NCI-H2171 treated with DMSO at 0.1 percent for 48 hours (cell line): Measurements from ENCODE around the gene MFAP2.

Experiments used
- DNase-seq: peaks from one replicate; lab custom pipeline; 2025; lab: John Stamatoyannopoulos, UW

MFAP2 gene

DNA sequence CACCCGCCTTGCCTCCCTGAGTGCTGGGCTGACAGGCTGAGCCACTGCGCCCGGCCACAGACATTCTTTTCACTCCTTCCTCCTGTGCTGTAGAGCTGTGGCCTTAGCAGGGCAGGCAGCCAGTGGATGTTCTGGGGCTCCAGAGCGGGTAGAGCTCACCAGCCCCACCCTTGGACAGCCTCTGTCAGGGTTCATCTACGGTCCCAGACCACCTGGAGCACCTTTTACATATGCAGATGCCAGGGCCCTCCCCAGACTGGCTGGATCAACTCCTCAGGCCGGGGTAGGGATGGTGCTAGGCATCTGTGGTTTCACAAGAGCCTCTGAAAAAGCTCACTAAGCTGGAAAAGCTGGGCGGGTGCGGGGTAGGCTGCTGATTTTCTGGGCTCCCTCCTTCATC is 26.7 kb upstream of the MFAP2 start:
- DNase-seq, result no peak

DNA sequence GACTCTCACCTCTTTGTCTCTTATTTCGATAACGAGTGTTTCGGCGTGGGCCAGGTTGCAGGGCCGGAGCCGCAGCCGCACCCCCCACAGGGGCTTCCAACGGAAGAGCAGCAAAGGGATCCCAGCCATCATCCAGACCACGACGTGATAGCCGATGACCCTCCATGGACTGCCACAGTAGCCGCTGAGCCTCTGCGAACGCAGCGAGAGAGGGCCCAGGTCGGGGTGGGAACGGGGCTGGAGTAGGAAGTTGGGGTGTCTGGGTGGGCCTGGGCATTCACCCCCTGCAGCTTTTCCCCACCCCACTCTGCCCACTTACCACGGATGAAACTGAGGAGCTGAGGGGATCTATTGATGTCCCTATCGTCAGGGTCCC is 24.9 kb upstream of the MFAP2 start:
- DNase-seq, result no peak

DNA sequence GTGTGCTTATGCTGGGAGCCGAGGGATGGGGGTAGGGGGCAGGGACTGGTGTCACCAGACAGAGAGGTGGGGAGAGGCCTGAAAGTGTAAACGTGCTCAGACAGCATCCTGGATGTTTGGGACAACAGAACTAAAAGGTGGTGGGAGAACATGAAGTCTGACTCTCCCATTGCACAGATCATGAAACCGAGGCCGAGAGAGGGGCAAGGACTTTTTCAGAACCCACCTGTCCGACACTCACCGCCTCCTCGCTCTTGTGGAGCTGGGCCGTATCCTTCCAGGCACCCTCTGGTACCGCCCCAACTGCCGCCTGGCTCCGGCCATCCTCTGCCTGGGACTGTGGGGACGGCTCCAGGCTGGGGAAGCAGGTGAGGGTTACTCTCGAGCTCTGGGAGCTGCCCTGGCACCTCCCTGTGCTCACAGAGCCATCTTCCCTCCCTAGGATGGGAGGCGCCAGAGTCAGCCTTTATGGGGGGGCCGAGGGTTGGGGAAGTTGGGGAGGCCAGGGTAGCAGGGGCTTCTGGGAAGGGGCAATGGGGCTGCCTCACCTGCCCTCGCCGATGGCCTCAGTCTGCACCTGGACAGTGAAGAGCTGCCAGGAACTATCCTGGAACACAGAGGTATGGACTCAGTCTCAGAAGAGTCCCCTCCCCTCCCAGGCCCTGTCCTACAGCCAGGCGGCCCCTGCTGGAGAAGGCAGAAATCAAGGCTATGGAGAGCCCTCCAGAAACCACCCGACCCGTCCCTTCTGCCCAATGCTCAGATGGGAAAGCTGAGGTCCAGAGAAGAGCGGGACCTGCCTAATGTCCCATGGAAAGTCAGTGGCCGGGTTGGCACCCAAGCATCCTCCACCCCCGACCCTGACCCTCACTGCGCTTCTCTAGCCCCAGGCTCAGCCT is 24.3 kb upstream of the MFAP2 start:
- DNase-seq, result no peak

DNA sequence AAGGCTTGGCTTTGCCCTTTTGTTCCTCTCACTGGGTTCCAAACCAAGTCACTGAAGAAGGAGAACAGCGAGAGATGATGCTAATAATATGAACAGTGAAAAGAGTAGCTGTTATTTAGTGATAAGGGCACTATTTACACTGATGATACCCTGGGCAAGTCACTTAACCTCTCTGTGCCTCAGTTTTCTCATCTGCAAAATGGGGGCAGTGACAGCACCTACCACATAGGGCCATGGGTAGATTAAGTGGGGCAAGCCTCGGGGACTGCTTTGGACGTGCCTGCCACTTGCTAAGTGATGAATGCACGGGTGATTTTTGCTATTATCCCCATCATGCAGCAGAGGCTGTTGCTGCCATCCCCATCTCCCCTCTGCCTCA is 22.1 kb upstream of the MFAP2 start:
- no peak for DNase-seq

DNA sequence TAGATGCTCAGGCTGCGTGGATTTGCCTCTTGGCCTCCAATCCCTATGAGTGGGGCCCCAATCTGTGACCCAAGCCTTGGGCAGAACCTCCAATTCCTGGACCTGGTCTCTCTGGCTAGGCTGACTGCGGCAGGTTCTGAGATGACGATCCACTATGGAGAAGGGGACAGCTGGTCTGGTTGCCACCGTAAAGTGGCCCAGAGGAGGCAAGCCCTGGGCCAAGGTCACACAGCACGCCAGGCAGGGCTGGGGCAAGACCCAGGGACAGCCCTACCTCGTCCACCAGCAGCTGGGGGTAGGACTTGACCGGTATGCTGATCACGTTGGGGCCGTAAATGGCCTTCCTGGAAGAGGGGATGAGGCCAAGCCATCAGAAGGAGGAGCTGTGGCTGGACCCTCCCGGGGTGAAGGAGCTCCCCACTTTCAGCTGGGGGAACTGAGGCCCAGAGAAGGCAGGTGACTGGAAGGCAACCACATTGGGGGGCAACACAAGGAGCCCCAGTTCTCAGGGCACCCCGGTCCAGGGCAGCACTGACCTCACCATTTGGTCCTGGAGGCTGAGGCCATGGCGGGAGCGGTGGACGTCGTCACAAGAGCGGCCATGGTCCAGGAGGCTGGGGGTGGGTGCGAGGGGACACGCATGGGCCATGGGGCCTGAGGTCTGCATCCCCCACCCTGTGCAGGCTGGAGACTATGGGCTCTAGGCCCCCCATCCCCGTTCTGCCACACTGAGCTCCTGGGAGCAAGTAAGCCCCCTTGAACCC is 21.5 kb upstream of the MFAP2 start:
- DNase-seq, result no peak

DNA sequence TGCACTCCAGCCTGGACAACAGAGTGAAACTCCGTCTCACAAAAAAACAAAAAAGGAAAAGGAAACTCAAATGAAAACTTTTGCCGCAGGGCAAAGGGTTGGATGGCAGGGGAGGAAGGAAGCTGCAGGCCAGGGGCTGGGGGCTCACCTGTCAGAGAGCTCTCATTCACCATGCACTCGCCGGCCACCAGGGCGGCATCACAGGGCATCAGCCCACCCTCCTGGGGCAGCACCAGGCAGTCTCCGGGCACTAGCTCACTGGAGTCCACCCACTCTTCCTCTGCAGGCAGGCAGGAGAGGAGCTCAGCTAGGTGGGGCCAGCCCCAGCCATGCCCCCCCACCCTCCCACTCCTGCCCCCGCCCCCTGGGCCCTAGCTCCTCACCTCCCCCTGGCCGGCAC is 19.4 kb upstream of the MFAP2 start:
- no peak for DNase-seq

DNA sequence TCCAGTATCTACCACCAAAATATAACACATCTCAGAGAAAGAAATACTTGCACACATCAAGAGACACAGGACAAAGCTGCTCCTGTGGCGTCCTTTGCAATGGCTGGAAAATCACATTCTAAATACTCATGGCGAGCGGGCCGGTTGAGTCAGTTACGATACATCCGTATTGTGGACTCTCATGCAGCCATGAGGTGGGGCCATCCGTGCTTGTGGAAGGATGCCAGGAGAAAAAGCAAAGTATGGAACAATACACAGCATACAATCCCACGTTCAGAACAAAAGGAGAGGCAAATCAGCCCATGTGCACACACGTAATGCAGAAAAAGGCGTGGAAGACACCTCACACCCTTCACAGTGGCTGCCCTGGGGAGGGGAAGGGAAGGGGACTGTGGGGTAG is 18.2 kb upstream of the MFAP2 start:
- no peak for DNase-seq

DNA sequence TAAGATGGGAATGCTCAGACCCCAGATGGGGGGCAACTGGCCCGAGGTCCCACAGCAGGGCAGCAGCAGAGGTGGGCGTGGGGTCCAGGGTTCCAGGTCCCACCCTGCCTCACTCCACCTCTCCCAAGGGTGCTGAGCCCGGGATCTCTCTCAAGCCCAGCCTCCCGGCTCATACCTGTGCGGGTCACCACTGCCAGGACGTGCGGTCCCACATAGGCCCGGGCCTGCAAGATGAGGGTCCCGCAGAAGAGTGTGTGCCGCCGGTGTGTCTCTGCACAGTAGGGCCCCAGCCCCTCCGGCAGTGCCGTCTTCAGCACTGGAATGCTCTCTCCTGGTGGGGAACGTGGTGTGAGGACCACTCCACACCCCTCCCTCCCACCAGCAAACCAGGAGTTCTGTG is 16.4 kb upstream of the MFAP2 start:
- DNase-seq, result no peak

DNA sequence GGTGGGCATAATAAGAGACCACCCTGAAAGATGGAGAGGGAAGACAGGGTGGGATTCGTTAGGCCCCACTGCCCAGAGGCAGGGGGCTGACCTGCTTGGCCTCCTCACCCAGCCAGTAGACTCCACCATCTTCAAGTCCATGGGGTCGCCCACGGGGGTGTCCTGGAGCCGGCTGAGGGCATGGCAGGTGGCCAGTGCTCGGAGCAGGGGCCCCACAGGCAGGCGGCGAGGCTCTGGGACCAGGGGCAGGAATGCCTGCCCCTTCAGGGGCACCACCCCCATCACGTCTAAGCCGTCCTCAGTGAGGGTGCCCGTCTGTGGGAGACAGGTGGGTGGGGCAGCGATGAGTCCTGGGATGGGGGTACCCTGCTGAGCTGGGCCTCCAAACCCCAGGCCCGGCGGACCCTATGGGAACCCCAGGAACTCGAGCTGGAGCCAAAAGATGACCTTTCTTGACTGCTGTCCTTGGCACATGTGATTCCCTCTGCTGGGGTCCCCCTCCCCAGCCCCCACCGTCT is 13.2 kb upstream of the MFAP2 start:
- DNase-seq, result no peak

DNA sequence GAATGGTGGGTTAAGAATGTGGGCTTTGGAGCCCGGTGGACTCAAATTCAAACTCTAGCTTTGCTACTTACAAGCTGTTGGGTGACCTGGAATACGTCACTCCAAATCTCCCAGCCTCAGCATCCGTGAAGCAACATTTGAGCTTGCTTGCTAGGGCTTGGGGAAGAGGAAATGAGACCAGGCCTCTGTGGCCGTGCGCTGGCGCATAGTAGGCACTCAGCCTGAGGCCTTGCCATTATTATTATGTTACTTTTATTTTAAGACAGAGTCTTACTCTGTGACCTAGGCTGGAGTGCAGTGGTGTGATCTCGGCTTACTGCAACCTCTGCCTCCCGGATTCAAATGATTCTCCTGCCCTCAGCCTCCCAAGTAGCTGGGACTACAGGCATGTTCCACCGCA is 12.3 kb upstream of the MFAP2 start:
- no peak for DNase-seq

DNA sequence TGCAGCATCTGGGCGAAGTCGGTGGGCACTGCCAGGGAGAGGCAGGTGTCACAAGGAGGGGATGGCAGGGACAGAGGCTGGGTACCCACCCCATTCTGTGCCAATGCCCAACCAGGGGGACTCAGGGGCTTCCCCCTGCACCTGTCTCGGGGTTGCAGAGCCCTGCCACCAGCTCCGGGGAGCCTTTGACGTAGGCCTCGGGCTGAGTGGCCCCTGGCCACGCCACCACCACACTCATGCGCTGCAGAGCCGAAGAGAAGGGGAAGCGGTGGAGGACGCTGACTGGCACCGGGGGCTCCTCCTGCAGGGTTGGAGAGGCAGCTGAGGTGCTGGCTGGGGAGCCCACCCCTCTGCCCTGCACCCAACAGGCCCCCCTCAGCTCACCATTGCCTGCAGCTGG is 11.7 kb upstream of the MFAP2 start:
- DNase-seq, result no peak

DNA sequence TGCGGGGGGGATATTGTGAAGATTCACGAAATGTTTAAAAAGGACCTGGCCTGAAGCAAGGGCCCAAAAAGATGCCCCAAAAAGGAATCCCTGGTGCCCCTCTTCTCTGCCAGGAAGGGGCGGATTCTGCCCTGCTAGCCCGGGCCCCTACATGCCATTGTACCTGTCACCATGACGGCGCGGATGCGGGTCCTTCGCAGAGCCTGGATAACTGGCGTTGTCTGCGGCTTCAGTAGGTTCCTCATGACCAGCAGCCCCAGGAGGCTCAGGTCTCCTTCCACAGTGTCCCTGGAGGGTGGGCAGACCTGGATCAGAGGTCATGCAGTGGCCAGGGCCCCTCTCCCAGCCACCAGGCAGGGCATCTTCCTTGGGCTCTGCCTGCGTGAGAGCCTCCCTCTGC is 11.2 kb upstream of the MFAP2 start:
- DNase-seq, result no peak

DNA sequence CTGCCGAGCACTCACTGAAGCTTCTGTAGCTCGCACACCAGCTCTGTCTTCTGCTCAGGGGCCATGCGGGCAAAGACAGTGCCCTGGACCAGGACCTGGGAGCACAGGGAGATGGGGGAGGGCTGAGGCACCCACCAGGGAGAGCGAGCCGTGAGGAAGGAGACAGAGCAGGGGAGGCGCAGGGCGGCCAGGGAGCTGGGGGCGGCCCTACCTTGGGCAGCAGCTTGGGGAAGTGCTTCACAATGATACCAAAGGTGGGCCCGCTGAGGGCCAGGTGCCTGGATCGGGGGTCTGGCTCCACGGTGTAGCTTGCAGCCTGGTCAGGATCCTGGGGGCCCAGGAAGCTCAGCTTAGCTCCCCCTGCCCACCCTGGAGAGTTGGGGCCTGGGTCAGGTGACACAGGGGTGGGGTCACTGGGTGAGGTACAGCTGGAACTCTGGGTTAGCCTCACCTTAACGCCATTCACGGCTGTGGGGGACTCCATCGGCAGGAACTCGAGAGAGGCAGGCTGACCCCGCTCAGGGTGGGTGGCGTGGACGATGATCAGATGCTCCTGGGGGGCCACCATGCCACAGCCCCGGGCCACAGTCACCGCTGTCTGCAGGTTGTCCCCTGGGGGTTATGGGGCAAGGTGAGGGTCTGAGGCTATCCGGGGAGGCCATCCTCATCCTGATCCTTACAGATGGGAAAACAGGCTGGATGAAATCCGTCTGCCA is 9.4 kb upstream of the MFAP2 start:
- no peak for DNase-seq

DNA sequence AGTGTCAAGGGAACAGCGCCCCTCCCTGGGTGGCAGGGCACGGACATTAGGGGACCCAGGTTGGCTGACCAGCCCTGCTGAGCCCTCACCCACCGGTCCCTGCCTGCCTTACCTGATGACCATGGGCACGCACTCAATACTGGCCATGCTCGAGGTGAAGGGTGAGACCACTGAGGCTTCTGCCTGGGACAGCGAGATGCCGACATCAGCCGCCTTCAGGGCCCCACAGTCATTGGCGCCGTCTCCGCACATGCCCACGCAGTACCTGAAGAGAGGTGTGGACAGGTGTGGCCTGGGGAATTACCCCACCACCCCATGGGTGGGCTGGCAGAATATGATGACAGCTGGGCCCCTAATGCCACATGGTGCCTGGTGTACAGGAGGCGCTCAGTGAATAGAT is 7.8 kb upstream of the MFAP2 start:
- no peak for DNase-seq

DNA sequence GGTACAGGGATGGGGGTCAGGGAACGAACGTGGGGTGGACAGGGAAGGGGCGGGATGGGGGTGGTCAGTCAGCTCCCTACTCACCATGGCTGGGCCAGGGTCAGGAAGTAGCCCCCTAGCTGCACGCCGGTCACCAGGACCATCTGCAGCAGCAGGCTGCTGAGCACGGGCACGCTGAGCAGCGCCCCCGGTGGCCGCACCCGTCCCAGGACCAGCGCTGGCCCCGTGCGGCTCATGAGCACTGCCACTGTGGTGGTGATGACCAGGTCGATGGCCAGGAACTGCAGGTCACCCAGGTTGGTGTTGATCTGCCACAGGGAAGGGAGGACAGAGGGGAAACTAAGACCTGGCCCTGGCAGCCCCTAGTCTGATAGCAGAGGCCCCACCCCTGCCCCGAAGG is 6.5 kb upstream of the MFAP2 start:
- DNase-seq, result no peak

DNA sequence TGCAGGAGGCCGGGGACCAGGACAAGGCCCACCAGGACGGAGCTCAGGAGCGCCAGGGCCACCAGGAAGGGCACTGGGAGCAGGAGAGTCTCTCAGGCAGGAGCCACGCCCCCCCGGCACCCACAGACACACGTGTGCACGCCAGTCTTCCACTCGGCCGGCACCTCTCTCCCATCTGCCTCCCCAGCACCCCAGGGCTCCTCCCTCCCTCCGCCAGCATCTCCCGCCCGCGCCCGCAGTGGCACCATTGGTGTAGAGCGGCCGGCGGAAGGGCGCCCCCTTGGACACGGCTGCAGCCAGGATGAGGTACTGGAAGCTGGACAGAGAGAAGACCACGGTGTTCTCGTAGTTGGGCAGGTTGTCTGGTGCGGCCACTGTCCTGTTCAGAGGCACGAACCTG is 6.1 kb upstream of the MFAP2 start:
- DNase-seq, result no peak

DNA sequence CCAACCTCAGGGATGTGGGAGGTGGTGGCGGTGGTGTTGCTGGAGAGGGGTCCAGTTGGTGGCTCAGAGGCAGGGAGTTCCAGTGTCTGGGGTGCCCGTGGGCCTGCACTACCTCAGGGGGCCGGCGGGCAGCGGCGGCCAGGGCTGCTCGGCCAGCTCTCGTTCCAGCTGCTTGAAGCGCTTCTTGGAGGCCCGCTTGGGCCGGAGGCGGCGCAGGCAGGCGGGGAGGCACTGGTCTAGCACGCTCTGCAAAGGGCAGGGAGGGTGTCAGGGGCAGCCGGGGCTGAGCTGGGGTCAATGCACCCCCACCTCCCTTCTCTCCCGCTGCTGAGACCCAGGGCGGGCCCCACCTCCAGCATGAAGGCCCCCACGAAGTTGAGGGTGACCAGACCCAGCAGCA is 5.7 kb upstream of the MFAP2 start:
- DNase-seq, result no peak

DNA sequence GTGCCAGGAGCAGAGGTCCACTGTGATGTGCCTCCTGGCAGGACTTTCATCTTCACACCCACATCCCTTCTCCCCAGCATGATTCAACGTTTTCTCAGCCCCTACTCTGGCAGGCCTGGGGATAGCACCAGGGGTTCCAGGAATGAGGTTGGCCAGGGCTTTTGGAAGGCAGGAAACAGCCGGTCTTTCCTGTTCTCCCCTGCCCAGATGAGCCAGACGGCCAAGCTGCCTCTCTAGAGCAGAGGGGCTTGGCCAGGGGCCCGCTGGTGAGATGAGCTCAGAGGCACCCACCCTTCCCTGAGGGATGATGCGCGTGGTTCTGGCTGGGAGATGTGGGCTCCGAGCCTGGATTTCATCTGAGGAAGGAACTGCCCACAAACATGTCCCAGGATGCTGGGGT is 4.3 kb upstream of the MFAP2 start:
- no peak for DNase-seq

DNA sequence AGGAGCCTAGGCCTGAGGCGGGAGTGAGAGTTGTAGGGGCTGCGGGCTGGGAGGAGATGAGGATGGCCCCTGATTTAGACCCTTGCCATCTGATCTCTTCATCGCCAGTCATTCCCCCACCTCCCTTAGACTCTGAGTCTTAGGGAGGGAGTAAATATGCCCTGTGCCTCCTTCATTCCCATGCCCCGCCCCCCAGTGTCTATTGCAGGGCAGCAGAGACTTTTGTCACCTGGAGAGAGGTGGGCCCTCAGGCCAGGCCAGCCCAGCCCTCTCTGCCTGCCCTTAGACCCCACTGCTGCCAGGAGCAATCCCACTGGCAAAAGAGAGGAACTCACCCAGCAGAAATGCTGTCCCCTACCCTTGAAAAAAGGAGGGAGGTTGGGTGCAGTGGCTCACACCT is 3.2 kb upstream of the MFAP2 start:
- DNase-seq, result no peak

DNA sequence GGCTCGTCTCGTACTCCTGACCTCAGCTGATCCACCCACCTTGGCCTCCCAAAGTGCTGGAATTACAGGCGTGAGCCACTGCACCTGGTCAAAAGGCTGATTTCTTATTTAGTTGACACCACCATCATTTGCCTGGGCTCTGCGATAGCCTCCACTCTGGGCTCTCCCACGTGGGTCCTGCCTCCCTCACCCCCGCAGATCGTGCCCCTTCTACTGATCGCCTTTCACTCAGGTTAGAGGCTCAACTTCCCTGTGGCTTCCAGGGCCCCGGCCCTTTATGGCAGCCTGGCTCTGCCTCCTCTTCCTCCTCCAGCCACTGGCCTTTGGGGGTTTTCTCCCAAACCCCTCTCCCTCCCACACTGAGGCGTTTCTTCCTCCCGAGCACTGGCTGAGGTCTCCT is 2.5 kb upstream of the MFAP2 start:
- DNase-seq, result no peak

DNA sequence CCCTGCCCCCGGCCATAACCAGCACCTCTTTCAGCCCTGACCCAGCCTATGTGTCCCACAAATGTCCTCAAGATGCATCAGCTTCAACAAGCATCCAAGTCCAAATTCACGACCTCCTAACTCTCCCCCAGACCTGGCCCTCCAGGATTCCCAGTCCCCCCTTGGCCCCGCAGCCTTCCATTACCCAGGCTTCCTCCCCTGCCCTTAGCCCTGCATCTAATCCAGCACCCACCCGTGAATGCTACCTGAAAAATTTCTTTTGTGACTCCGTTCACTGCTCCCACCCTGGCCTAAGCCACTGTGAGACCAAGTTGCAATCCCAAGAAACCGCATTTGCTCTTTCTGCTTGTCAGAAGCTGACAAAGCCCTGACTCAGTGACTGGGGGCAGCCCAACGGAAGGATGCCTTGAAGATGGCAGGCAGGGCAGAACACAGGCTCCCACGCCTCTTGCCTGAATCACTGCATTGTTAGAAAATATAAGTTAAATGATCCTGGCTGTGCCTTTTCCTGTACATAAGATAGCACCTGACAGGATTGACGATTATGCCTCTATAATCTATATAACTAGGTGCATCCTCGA is 939 bp upstream of the MFAP2 start:
- DNase-seq, result no peak
